ENCODE data around the gene LRRC3. TPM values are rescaled to one million over a fixed set of nuclear protein-coding genes. Genes with fewer than 3 reads are reported as not detected.

Gene LRRC3
- total and polyA plus RNA-seq, 4 donors, result 3.0 to 14.2 (median 7.5) TPM

GRCh38 chr21:44489962-44490361 lies 34.7 kb downstream of the LRRC3 start:
- Histone ChIP-seq H3K9me3 (ENCODE audit: control insufficient read depth in 4 of 4, low read length in 3 of 4) (peaks cover 0 to 3% (median 2%) of the 10 kb centered on the region in 4 donors), H3K27me3 (ENCODE audit: control insufficient read depth in 4 of 4, insufficient read depth in 4 of 4, low read length in 3 of 4) (no peaks in the 10 kb centered on the region)
- DNase-seq (ENCODE audit: low spot score), result no peak

DNA sequence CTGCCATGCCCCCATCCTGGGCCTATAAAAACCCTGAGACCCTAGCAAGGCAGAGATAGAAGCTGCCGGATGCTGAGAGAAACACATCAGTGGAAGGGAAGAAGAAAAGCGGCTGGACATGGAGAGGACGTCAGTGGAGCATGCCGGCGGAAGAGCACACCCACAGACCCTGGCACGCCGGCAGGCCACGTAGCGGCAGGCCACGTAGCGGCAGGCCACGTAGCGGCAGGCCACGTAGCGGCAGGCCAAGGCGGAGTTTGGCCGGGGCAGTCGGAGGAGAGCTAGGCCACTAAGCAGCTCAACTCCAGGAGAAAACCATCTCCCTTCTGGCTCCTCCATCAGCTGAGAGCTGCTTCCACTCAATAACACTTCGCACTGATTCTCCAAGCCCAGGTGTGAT lies 35.1 kb downstream of the LRRC3 start:
- H3K27me3 ChIP-seq (ENCODE audit: control insufficient read depth in 4 of 4, insufficient read depth in 4 of 4, low read length in 3 of 4), result no peaks in the 10 kb centered on the region
- TF ChIP-seq HNF4G (IDR thresholded peaks at IDR 0.05) (no peak), YY1 (IDR thresholded peaks at IDR 0.05) (no peak), CTCF (IDR thresholded peaks at IDR 0.05; ENCODE audit: low read depth, low read length, missing input control) (no peak), FOXA1 (IDR thresholded peaks at IDR 0.05) (no peak), RXRA (IDR thresholded peaks at IDR 0.05) (no peak), JUND (IDR thresholded peaks at IDR 0.05) (no peak), GABPA (IDR thresholded peaks at IDR 0.05 in 1 of 2, conservative IDR thresholded peaks at IDR 0.05 in 1 of 2) (no peak), EGR1 (IDR thresholded peaks at IDR 0.05; ENCODE audit: low read depth in 2 of 2) (no peak), HNF4A (conservative IDR thresholded peaks at IDR 0.05) (no peak), REST (IDR thresholded peaks at IDR 0.05) (no peak), NR2F2 (IDR thresholded peaks at IDR 0.05) (no peak)
- TF ChIP-seq, protein P1, sequence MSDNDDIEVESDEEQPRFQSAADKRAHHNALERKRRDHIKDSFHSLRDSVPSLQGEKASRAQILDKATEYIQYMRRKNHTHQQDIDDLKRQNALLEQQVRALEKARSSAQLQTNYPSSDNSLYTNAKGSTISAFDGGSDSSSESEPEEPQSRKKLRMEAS (IDR thresholded peaks at IDR 0.05), result no peak
- WGBS, result 97% methylated on average over 19 of the region's 19 CpGs
- no peak for DNase-seq (ENCODE audit: low spot score)
- H3K36me3 ChIP-seq (ENCODE audit: control insufficient read depth in 4 of 4, insufficient read depth in 3 of 4, low read depth in 1 of 4, low read length in 3 of 4), result peaks cover 1 to 8% (median 3%) of the 10 kb centered on the region in 4 donors
- H3K4me3 ChIP-seq (ENCODE audit: low read depth in 1 of 3, low read length in 3 of 3), result no peak overlapping the region
- H3K9me3 ChIP-seq (ENCODE audit: control insufficient read depth in 4 of 4, low read length in 3 of 4), result peaks cover 0 to 3% (median 2%) of the 10 kb centered on the region in 4 donors
- H3K27ac ChIP-seq (ENCODE audit: low read depth in 1 of 2, low read length in 2 of 2), result no peak overlapping the region
- peaks cover 0 to 11% (median 8%) of the 10 kb centered on the region in 4 donors for H3K4me1 ChIP-seq (ENCODE audit: control insufficient read depth in 4 of 4, insufficient read depth in 4 of 4, low read length in 3 of 4)
- no peak overlapping the region for H3K9ac ChIP-seq (ENCODE audit: low read depth in 1 of 2, low read length in 2 of 2)

More at GRCh38 chr21:44489962-44490361, 34.7 kb downstream of the LRRC3 start:
- 50% methylated on average over 7 of the region's 7 CpGs for WGBS
- Histone ChIP-seq H3K4me1 (ENCODE audit: control insufficient read depth in 4 of 4, insufficient read depth in 4 of 4, low read length in 3 of 4) (peaks cover 0 to 16% (median 10%) of the 10 kb centered on the region in 4 donors), H3K4me3 (ENCODE audit: low read depth in 1 of 3, low read length in 3 of 3) (no peak overlapping the region), H3K27ac (ENCODE audit: low read depth in 1 of 2, low read length in 2 of 2) (no peak overlapping the region), H3K36me3 (ENCODE audit: control insufficient read depth in 4 of 4, insufficient read depth in 3 of 4, low read depth in 1 of 4, low read length in 3 of 4) (peaks cover 1 to 8% (median 3%) of the 10 kb centered on the region in 4 donors), H3K9ac (ENCODE audit: low read depth in 1 of 2, low read length in 2 of 2) (no peak overlapping the region)
- TF ChIP-seq SP1 (IDR thresholded peaks at IDR 0.05) (no peak), TAF1 (conservative IDR thresholded peaks at IDR 0.05) (no peak), YY1 (IDR thresholded peaks at IDR 0.05) (no peak), CTCF (IDR thresholded peaks at IDR 0.05; ENCODE audit: low read depth, low read length, missing input control) (no peak), HNF4A (conservative IDR thresholded peaks at IDR 0.05) (no peak), HNF4G (IDR thresholded peaks at IDR 0.05) (no peak)
